ENCODE results near the gene PPP2R5D. TPM values are rescaled to one million over a fixed set of nuclear protein-coding genes. Genes with fewer than 3 reads are reported as not detected.
"Not testable (repeated sequence)": the region's sequence is repeated elsewhere in the genome, so short reads cannot be mapped to it uniquely, and the experiment has no call there.

PPP2R5D gene
- polyA plus RNA-seq, 4 donors = 63.3 to 70.8 (median 66.6) TPM

DNA sequence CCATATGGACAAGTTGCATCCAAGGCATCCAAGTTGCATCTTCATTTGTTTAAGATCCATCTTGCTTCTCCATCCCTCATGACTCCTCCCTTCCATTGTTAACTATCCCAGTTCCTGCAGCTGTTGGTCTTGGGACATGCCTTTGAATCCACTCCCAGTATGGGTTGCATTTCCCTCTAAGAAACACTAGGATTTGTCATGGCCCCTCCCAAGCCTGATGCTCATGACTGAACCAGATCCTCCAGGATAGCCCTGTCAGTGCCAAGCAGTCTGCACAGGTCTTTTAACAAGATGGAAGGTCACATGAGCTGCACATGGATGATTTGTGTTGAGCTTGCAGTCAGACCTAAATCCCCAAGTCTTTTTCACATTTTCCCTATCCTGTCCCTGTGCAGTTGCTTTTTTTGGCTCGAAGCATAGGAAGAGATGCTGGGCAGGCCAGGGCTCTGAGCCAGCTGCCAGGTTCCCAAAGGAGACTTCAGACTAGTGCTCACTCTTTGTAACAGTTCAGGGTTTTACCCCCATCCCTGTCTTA, 4.2 kb downstream of the PPP2R5D start:
- DNase-seq (ENCODE audit: low read depth in 4 of 4, low spot score in 3 of 4) = no peak

DNA sequence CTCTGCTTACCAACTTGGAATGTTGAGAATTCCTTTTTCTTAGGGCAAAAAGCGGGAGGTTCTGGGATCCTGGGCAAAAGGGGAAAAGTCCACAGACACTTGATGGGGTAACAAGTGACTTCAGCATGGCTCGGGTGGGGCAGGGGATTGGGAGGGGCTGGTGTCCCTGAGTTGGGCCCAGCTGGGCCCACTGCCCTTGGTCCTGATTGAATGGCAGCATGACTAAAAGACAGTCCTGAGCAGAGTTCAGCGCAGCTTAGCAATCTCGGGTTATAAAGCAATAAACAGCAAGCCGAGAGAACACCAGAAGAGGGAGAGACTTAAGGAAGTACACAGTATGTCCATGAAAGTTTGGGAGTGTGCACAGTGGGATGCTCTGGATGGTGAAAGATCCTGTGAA, 5.6 kb downstream of the PPP2R5D start:
- DNase-seq (ENCODE audit: low read depth in 4 of 4, low spot score in 3 of 4) = no peak

DNA sequence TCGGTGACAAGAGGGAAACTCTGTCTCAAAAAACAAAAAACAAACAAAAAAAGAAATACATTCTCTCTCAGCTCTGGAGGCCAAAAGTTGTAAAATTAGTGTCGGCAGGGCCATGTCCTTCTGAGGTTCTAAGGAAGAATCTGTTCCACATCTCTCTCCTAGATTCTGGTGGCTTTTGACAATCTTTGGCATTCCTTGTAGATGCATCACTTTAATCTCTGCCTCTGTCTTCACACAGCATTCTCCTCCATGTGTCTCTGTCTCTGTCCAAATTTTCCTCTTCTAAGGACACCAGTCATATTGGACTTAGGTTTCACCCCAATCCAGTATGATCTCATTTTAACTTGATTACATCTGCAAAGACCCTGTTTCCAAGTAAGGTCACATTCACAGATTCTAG, 9.1 kb downstream of the PPP2R5D start:
- DNase-seq (ENCODE audit: low read depth in 4 of 4, low spot score in 3 of 4) = no peak

DNA sequence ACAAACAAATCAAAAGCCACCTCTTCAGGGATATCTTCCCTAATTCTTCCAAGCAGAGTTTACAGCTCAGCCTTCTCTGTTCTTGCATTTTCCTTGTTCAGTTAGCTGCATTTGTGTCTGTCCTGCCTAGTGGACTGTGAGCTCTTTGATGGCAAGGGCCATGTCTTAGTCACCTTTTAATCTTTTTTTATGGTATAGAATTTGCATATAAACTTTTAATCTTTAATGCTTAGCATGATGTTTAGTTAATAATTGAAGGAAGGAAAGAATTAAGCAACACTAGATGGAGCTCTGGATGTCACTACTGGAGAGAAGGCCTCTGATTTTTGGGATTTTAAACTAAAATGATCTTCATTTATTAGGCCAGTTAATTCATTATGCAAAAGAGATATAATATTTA, 12.1 kb downstream of the PPP2R5D start:
- DNase-seq (ENCODE audit: low read depth in 4 of 4, low spot score in 3 of 4) = no peak

DNA sequence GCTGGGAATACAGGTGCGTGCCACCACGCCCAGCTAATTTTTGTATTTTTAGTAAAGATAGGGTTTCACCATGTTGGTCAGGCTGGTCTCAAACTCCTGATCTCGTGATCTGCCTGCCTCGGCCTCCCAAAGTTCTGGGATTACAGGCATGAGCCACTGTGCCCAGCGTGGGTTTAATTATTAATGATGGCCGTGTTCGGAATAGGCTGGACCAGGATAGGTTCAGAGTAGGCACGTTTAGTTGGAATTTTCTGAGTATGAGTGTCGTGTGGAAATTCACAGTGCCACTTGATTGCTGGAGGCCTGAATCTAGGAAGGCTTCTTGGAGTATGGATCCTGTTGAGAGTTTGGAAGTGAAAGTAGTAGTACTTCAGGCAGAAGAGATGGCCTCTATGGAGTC, 13.8 kb downstream of the PPP2R5D start:
- not testable (repeated sequence) for DNase-seq (ENCODE audit: low read depth in 4 of 4, low spot score in 3 of 4)

DNA sequence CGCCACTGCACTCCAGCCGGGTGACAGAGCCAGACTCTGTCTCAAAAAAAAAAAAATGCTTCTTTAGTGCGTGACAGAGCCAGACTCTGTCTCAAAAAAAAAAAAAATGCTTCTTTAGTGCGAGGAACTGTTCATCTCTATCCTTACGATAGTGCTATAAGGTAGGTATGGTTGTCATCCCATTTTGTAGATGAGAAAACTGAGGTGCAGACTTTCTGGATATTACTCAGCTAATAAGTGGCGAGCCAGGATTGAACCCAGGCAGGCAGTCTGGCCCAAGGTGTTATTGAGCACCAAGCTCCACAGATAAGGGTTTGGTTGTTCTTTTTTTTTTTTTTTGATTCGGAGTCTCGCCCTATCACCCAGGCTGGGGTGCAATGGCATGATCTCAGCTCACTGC, 17.5 kb downstream of the PPP2R5D start:
- no peak for DNase-seq (ENCODE audit: low read depth in 4 of 4, low spot score in 3 of 4)

DNA sequence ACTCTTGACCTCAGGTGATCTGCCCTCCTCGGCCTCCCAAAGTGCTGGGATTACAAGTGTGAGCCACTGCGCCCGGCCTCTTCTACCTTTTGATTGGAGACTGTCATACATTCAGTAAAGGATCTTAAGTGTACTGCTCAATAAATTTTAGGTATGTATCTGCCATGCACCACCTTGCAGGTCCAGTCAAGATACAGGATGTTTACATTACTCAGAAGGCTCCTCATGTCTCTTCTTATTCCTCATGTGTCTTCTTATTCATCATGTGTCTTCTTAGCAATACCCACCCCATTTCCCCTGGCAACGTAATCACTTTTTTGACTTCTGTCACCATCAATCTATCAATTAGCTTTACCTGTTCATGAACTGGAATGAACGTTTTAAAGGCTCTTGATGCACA, 21.5 kb downstream of the PPP2R5D start:
- DNase-seq (ENCODE audit: low read depth in 4 of 4, low spot score in 3 of 4) = no peak

DNA sequence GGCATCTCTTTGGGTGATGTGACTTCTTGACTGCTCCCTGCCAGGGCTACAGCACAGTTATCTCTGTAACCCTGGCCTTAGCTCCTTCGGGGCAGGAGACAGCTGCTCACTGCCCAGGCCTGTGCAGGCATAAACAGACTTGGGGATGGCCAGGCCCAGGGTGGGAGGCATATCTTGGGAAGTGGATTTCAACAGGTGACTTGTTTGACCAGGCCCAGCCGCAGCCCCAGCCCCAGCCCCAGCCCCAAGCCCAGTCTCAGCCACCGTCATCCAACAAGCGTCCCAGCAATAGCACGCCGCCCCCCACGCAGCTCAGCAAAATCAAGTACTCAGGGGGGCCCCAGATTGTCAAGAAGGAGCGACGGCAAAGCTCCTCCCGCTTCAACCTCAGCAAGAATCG, 21.9 kb downstream of the PPP2R5D start:
- no peak for DNase-seq (ENCODE audit: low read depth in 4 of 4, low spot score in 3 of 4)

DNA sequence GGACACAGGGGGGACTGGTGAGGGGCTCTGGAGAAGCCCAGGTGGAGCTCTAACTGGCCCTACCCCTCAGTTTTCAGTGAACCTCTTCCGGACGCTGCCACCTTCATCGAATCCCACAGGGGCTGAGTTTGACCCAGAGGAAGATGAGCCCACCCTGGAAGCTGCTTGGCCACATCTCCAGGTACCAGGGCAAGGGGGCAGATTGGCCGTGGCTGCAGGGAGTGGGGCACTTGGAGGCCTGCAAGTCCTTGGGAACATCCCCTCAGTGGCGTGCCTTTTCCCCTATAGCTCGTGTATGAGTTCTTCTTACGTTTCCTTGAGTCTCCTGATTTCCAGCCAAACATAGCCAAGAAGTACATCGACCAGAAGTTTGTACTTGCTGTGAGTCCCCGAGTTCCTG, 22.8 kb downstream of the PPP2R5D start:
- DNase-seq (ENCODE audit: low read depth in 4 of 4, low spot score in 3 of 4) = no peak

DNA sequence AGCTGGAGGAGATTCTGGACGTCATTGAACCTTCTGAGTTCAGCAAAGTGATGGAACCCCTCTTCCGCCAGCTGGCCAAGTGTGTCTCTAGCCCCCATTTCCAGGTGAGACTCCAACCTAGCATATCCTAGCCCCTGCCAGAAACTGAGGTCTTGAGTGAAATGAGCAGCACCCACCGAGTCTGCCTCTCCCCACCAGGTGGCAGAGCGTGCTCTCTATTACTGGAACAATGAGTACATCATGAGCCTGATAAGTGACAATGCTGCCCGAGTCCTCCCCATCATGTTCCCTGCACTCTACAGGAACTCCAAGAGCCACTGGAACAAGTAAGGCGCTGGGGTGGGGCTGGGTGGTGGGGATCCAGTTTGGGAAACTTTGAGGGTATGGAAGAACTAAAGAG, 24.8 kb downstream of the PPP2R5D start:
- DNase-seq (ENCODE audit: low read depth in 4 of 4, low spot score in 3 of 4) = no peak

DNA sequence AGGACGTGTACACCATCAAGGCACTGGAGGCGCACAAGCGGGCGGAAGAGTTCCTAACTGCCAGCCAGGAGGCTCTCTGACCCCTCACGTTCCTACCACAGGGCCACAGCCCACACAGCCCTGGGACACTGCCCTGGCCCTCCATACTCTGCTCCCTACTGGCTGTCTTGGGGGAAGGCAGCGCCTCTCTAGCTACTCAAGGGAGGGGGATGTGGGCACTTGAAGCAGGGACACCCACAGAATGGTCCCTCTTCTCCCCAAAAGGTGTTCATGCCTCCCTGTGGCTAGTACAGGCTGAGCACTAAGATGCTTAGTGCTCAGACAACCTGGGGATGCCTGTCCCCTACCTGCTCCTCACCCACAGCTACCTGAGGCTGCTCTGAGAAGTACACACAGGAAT, 26.8 kb downstream of the PPP2R5D start:
- DNase-seq (ENCODE audit: low read depth in 4 of 4, low spot score in 3 of 4) = no peak

DNA sequence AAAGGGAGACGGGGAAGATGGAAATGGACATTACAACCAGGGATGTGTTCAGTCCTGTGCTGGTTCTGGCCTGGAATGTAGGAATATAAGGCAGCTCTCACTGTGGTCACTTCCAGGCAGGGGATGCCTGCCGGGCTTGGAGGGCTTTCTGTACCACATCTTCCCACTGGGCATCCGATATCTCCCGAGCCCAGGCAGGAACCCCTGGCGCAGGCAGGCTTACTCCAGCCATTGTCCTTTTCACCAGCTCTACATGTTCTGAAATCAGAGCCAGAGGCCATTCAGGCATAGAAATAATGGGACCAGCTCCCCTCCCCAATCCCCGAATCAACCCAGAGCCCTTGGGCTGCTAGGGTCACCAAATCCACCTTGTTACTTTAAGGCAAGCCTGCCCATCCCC, 28.0 kb downstream of the PPP2R5D start:
- DNase-seq (ENCODE audit: low read depth in 4 of 4, low spot score in 3 of 4) = no peak

DNA sequence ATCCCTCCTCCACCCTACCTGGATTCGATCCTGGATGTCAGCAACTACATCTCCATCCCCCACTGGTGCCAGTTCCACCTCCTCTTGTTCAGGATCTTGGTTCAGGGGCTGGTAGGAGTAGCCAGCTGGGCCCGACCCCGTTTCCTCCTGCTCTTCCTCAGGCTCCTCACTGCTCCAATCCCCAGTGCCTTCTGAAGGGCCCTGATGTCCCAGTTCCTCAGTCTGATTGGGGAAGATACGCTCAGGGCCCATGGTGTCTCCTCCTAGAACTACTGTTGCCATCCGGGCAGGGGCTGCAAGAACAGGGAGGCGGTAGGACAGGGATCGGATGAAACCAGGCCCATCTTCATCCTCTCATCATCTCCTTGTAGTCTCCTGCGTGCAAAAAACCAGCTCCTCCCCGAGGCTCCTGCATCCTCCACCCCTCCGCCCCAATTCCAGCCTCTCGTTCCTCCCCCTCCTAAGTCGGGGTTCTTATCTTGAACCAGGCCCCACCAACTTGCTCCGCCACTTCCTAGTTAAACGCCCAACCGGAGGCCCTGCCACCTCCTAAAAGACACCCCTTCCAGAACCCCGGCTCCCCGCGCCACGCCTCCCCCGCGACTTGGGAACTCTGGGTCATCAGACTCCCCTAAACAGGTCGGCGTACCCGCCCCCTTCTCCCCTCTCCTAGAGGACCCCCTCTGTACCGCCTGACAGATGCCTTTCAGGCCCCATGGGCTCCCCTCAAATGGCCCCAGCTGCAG, 28.9 kb downstream of the PPP2R5D start:
- no peak for DNase-seq (ENCODE audit: low read depth in 4 of 4, low spot score in 3 of 4)

DNA sequence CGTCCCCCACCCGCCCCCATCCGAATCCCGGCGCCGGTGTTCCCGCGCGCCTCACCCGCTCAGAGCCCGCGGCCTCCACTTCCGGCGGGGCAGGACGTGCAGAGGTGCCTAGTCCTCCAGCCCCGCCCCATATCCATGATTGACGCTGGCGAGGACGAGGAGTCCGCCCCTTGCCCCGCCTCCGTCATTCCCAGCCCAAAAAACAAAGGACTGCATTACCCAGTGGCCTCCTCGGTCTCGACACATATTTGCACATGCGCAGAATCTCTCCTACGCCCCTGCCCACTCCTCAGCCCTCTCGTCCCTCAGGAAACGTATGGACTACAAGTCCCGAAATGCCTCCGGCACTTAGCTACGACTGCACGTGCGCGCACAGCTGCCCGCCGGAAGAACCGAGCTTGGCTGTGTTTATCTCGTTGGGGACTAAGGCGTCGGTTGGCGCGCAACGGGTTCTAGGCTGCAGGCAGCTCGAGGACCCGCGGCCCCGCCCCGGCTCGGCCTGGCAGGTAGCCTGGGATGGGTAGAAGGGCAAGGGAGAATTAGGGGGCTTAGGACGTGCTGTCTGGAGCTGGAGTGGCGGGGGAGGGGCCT, 29.6 kb downstream of the PPP2R5D start, which contains the start of the genes KLHDC3 and MEA1:
TSS of gene KLHDC3 (plus strand) at position 407 of the 591 bp plus-strand sequence. CDS start 2,944 bp downstream, outside the sequence.
TSS of gene MEA1 (minus strand) at position 104 of the 591 bp plus-strand sequence. CDS start 133 bp downstream, outside the sequence.
- peak; percentile 94 to 100 (median 99) for DNase-seq (ENCODE audit: low read depth in 4 of 4, low spot score in 3 of 4)

DNA sequence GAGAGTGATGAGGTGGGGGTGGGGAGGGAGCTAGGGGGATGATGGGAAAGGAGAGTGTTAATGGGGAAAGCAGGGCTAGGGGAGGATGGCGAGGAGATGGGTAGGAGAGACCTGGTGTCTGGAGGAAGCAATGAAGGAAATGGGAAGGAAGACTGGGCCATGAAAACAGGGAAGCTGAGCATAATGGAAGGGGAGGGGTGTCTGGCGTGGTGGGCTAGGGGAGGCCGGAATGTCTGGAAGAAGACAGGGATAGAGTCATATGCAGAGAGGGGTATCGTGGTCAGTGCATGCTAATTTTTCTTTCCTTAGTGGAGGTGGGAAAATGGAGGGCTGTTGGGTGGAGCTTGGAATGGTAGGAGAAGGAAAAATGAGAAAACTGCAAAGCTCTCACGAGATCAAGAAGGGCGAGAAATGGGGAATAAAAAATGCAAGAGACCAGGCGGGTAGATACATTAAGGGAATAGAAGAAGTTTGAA, 30.1 kb downstream of the PPP2R5D start:
- DNase-seq (ENCODE audit: low read depth in 4 of 4, low spot score in 3 of 4) = no peak

DNA sequence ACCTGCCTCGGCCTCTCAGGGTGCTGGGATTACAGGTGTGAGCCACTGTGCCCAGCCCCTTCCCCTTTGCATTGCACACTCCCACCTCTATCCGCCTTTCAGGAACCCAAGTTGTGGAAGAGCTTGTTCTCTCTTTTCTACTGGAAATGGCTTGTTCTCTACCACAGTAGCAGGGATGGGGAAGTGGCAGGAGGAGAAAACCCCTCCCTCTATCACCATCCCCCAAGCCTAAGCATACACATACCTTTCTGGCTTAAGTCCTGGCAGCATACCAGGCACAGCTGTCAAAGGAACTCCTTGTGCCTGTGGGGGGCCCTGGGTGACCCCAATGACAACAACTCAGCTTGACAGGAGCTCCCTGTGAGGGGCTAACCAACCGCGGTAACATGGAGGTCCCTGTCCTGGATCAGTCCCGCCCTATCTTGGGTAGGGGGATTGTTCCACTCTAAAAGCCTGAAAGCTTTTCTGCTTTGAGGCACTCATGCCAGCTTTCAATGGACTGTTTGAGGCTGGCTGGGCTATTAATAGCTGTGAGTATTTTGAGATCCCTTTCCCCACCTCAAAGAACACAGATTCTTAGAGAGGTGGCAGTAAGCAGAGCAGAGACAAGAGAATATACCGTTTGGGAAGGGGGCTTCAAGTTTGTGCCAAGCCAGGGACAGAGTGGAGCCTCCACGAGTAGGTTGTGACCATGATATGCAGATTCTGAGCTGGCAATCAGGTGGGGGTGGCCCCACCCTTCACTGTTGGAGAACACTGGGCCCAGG, 32.0 kb downstream of the PPP2R5D start:
- no peak for DNase-seq (ENCODE audit: low read depth in 4 of 4, low spot score in 3 of 4)

DNA sequence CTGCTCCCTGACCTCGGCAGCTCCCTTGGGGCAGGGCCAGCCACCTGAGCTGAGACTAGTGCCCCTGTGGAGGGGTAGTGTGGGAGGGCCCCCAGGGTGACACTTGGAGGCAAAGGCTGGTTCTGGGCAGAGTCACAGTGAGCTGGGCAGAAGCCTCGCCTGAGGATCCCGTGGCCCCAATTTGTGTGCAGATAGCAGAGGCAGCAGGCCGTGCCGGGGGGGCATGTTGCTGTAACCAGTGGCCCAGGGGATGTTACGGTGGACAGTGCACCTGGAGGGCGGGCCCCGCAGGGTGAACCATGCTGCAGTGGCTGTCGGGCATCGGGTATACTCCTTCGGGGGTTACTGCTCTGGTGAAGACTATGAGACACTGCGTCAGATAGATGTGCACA, 32.6 kb downstream of the PPP2R5D start:
- no peak for DNase-seq (ENCODE audit: low read depth in 4 of 4, low spot score in 3 of 4)

DNA sequence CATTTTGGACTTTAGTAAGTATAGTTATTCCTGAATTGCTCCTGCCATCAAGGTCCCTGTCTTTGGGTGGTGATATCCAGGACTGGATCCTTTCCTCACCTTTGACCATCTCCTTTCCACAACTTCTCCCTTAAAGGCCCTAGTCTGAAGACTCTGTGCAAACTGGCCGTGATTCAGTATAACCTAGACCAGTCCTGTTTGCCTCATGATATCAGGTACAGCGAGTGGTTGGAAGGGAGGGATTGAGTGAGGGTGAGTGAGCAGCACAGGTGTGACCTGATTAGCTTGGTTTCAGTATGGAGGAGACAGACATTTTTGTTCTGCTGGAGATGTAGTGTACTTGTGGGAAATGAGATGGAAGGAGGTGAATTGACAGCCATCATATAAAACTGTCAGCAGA, 34.8 kb downstream of the PPP2R5D start:
- DNase-seq (ENCODE audit: low read depth in 4 of 4, low spot score in 3 of 4) = no peak

DNA sequence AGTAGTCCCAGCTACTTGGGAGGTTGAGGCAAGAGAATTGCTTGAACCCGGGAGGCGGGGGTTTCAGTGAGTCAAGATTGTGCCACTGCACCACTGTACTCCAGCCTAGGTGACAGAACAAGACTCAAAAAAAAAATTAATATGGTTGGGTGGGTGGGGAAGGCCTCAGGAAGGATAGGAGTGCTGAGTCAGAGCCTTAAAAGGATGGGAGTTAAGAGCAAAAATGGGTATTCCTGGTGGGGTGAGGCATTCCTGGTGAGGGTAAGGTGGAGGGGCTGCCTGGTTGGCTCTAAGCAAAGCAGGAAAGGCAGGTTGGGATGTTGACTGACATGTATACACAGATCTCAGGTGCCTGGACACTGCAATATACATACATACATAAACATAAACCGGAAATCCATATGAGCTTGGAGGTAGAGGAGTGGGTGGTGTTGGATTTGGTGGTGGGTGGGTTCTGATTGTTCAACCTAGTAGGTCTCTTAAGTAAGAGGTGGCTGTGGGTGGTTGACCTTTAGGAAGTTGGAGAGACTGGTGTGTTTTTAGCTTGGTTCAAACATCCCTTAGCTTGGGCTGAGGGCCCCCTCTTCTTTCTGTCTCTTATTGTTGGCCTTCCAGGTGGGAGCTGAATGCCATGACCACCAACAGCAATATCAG, 35.8 kb downstream of the PPP2R5D start:
- no peak for DNase-seq (ENCODE audit: low read depth in 4 of 4, low spot score in 3 of 4)

DNA sequence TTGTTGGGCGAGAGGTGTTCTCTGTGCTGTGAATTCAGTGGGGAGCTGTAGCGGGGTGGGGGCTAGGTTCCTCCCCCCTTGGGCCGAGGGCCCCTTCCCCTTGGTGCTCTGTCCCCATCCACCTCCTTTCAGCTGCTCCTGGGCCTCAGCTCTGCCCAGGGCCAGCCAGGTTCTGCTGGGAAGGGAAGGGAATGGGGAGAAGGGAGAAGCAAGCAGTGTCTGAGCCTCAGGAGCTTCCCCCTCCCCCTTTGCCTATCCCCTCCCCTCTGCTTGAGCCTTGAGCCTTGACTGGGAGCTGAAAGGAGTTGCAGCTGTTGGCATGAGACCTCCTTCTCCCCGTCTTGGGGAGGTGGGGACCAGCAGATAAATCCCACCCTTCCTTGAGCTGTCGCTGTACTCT, 36.5 kb downstream of the PPP2R5D start:
- no peak for DNase-seq (ENCODE audit: low read depth in 4 of 4, low spot score in 3 of 4)
